Stomach (tissue), 9 donors: ENCODE data around the gene IRF2BP2. TPM values are rescaled to one million over a fixed set of nuclear protein-coding genes. Genes with fewer than 3 reads are reported as not detected.

Experiments
- DNase-seq, 2 donors: peaks; one replicate each; pipeline versions ENCODE4 v3.0.0 to v3.0.0-alpha.2; 2013 to 2019
- H3K27ac ChIP-seq, 5 donors: fragments of 200-600 bp in 4 of 5; sonication (generic) in 4 of 5; one replicate each; pipeline ENCODE4 v1.5.1; 2013 to 2019; ENCODE audit warnings: mild to moderate bottlenecking in 1 of 5, moderate library complexity in 1 of 5
- H3K27me3 ChIP-seq, 3 donors: fragments of 200-600 bp; sonication (generic); one replicate each; pipeline ENCODE4 v1.5.1; 2017 to 2019; ENCODE audit warnings: mixed run types in 1 of 3
- H3K36me3 ChIP-seq, 4 donors: fragments of 200-600 bp; sonication (generic); 1 replicate in 3 of 4; 2 replicates in 1 of 4; pipeline ENCODE4 v1.5.1; 2016 to 2019
- H3K4me1 ChIP-seq, 4 donors: fragments of 200-600 bp; sonication (generic); one replicate each; pipeline ENCODE4 v1.5.1; 2016 to 2019
- H3K4me3 ChIP-seq, 4 donors: fragments of 200-600 bp; sonication (generic) in 3 of 4; one replicate each; pipeline ENCODE4 v1.5.1; 2016 to 2019; ENCODE audit warnings: mild to moderate bottlenecking in 1 of 4
- H3K9me3 ChIP-seq, 4 donors: fragments of 200-600 bp; sonication (generic); one replicate each; pipeline ENCODE4 v1.5.1; 2016 to 2019
- EP300 ChIP-seq: sonication (generic); formaldehyde crosslinking; IDR thresholded peaks from one replicate; pipeline ENCODE4 v1.6.1; 2017; ENCODE audit warnings: antibody characterized with exemption
- POLR2A ChIP-seq, 4 donors: fragments of 450-650 bp; IDR thresholded peaks; one replicate each; pipeline ENCODE4 v1.6.1; 2016; ENCODE audit warnings: antibody characterized with exemption in 4 of 4, control low read depth in 2 of 4, mild to moderate bottlenecking in 1 of 4, moderate library complexity in 1 of 4
- POLR2AphosphoS5 ChIP-seq, 3 donors: sonication (generic); formaldehyde crosslinking; IDR thresholded peaks; one replicate each; pipeline ENCODE4 v1.6.1; 2016; ENCODE audit warnings: antibody characterized with exemption in 3 of 3
- WGBS, 5 donors: extraction: QIAGEN DNeasy Blood & Tissue Kit in 3 of 5; methylation state at CpG; one replicate each; pipeline versions ENCODE4 v1.1.5 to v1.1.7; 2013 to 2018; 5-methylcytosine and 5-hydroxymethylcytosine counted together
- intact Hi-C: fragments of 100-400 bp; cut with DNase I; formaldehyde crosslinking; loops from one replicate; pipeline ENCODE4 v1.15.1; 2023; ENCODE audit warnings: low total_unique reads
- polyA plus RNA-seq, 3 donors: library from polyadenylated mRNA; stranded (reverse); fragments of 200-250 nt; gene quantifications; one replicate each; pipeline ENCODE4 v1.2.3, GENCODE V29; 2013
- total RNA-seq, 5 donors: library from RNA; depleted of rRNA; stranded (reverse); fragments of >200 nt; gene quantifications; one replicate each; pipeline versions ENCODE4 v1.1.0 to v1.2.3, GENCODE V29; 2014 to 2016
- TF ChIP-seq, protein P1 (sequence below), 7 experiments: fragments of 450-650 bp in 4 of 7; fragments of 200-600 bp in 3 of 7; sonication (generic) in 3 of 7; IDR thresholded peaks; one replicate each; pipeline ENCODE4 v1.5.1; 2016 to 2019; ENCODE audit warnings: antibody characterized with exemption in 7 of 7, control low read depth in 2 of 7, mild to moderate bottlenecking in 1 of 7
- donor health status: healthy with polysubstance abuse.
- donor health status: Bipolar disorder and iron deficiency.
- donor health status: healthy.

The IRF2BP2 gene
- total and polyA plus RNA-seq, 8 donors, result 39.6 to 218 (median 63.1) TPM

- no peaks in the 10 kb centered on the region for H3K36me3 ChIP-seq
- 87 to 98% (median 89%) methylated on average over 5 of the region's 5 CpGs for WGBS, 5 donors
- TF ChIP-seq EP300 (no peak), POLR2A (IDR thresholded peaks at IDR 0.05) (no peak), POLR2AphosphoS5 (IDR thresholded peaks at IDR 0.05) (no peak)
- TF ChIP-seq, protein P1, sequence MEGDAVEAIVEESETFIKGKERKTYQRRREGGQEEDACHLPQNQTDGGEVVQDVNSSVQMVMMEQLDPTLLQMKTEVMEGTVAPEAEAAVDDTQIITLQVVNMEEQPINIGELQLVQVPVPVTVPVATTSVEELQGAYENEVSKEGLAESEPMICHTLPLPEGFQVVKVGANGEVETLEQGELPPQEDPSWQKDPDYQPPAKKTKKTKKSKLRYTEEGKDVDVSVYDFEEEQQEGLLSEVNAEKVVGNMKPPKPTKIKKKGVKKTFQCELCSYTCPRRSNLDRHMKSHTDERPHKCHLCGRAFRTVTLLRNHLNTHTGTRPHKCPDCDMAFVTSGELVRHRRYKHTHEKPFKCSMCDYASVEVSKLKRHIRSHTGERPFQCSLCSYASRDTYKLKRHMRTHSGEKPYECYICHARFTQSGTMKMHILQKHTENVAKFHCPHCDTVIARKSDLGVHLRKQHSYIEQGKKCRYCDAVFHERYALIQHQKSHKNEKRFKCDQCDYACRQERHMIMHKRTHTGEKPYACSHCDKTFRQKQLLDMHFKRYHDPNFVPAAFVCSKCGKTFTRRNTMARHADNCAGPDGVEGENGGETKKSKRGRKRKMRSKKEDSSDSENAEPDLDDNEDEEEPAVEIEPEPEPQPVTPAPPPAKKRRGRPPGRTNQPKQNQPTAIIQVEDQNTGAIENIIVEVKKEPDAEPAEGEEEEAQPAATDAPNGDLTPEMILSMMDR (IDR thresholded peaks at IDR 0.05), result no peak
- no peaks in the 10 kb centered on the region for H3K9me3 ChIP-seq
- H3K27me3 ChIP-seq, result no peaks in the 10 kb centered on the region
- intact Hi-C loops, result loop anchor here (10.0 kb wide), 2 partner anchors 47 to 87 kb away; no protein-coding TSS in a partner anchor
- DNase-seq, result no peak
- no peak overlapping the region for H3K27ac ChIP-seq
- H3K4me3 ChIP-seq, result no peak overlapping the region
- peaks cover 0 to 14% (median 0%) of the 10 kb centered on the region in 4 donors for H3K4me1 ChIP-seq
These were observed 17.7 kb downstream of the IRF2BP2 start for GRCh38 chr1:234592240-234592639.

DNA sequence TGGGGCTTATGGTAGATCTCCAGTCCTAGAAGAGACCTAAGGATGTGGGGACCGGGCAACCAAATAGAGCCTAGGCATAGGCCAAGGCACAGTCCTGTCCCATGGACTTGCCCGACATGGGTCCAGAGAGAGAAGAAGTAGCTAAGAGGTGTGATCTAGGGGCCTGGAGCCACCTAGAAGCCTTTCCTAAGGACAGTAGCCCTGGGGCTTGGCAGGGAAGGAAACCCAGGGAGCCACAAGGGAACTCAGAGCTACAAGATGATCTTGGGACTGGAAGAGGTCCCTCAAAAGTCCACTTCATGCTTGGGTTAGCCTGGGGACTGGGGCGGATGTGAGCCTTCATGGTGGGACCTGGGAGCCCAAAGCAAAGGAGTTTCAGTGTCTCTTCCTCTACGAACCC, 18.8 kb downstream of the IRF2BP2 start:
- peaks cover 0 to 24% (median 7%) of the 10 kb centered on the region in 4 donors for H3K4me1 ChIP-seq
- H3K4me3 ChIP-seq, result no peak overlapping the region
- H3K27me3 ChIP-seq, result no peaks in the 10 kb centered on the region
- WGBS, 5 donors, result 84 to 100% (median 94%) methylated on average over 4 of the region's 4 CpGs
- peak overlapping the region in 1 of 5 donors; percentile 71 for H3K27ac ChIP-seq
- intact Hi-C loops, result loop anchor here (10.0 kb wide), 2 partner anchors 46 to 86 kb away; no protein-coding TSS in a partner anchor
- no peaks in the 10 kb centered on the region for H3K9me3 ChIP-seq
- TF ChIP-seq, protein P1 (IDR thresholded peaks at IDR 0.05), result no peak
- TF ChIP-seq POLR2AphosphoS5 (IDR thresholded peaks at IDR 0.05), result no peak
- no peak for TF ChIP-seq EP300
- TF ChIP-seq POLR2A (IDR thresholded peaks at IDR 0.05), result no peak
- no peak for DNase-seq
- H3K36me3 ChIP-seq, result no peaks in the 10 kb centered on the region

- WGBS, 5 donors, result 78 to 90% (median 83%) methylated on average over 7 of the region's 7 CpGs
- intact Hi-C loops, result loop anchor here (10.0 kb wide), 2 partner anchors 45 to 85 kb away; no protein-coding TSS in a partner anchor
- Histone ChIP-seq H3K27me3 (no peaks in the 10 kb centered on the region), H3K9me3 (no peaks in the 10 kb centered on the region), H3K36me3 (no peaks in the 10 kb centered on the region), H3K4me1 (peaks cover 0 to 31% (median 13%) of the 10 kb centered on the region in 4 donors), H3K27ac (peak overlapping the region in 2 of 5 donors; percentile 9 to 71), H3K4me3 (no peak overlapping the region)
- TF ChIP-seq POLR2A (IDR thresholded peaks at IDR 0.05), result no peak
- TF ChIP-seq POLR2AphosphoS5 (IDR thresholded peaks at IDR 0.05), result peak in 1 of 3 donors; percentile 18
- no peak for DNase-seq
These were observed 19.9 kb downstream of the IRF2BP2 start for GRCh38 chr1:234589854-234590620.

DNA sequence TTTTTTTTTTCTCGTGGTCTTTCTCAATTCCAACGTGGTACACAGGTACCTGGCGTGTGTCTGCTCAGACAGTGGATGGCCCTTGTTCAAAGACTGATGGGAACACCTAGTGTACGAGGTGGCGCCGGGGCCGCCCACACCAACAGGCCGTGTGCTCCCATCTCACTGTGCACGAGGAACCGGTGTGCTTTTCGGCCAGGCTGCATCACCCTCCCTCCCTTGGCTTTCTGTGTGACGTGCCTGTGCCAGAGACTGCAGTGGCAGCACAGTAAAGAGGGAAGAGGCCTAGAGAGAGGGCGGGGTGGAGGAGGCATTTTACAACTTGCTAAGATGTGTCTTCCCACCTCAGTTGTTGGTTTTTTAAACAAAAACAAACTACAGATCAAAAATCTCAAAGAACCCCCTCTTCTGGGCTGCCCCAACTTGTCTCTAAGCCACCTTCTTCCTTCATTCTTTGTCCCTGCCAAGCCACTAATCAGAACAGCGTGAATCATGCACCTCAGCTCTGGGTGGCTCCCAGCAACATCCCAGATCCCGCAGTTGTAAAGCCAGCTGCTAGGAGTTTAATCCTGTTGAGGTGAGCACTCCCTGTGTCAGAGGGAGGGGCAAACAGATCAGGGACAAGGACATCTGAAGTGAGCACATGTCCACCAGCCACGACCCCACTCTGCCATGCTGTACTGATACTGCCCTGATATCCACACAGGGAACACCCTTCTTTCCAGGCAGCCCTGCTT, 20.7 kb downstream of the IRF2BP2 start:
- TF ChIP-seq, protein P1 (IDR thresholded peaks at IDR 0.05), result no peak
- TF ChIP-seq POLR2A (IDR thresholded peaks at IDR 0.05), result no peak
- no peak for TF ChIP-seq POLR2AphosphoS5 (IDR thresholded peaks at IDR 0.05)
- no peak for TF ChIP-seq EP300

More for the DNA sequence above, 20.7 kb downstream of the IRF2BP2 start:
- Histone ChIP-seq H3K4me1 (peaks cover 6 to 38% (median 20%) of the 10 kb centered on the region in 4 donors), H3K27ac (peak overlapping the region in 1 of 5 donors; percentile 71), H3K9me3 (no peaks in the 10 kb centered on the region), H3K36me3 (no peaks in the 10 kb centered on the region), H3K4me3 (no peak overlapping the region), H3K27me3 (no peaks in the 10 kb centered on the region)
- 78 to 90% (median 89%) methylated on average over 16 of the region's 16 CpGs for WGBS, 5 donors
- DNase-seq, result no peak
- intact Hi-C loops, result no loop called here
